Heart right ventricle (tissue), 16 donors: ENCODE data around the gene TTC38. TPM values are rescaled to one million over a fixed set of nuclear protein-coding genes. Genes with fewer than 3 reads are reported as not detected.

Experiments used
- ATAC-seq, 8 donors: fragments of 200-7000 bp; cut with Tn5 transposase; one replicate each; pipeline ENCODE4 v1.9.1; 2020; ENCODE audit warnings: mild to moderate bottlenecking in 8 of 8, moderate library complexity in 8 of 8, moderate number of reproducible peaks in 1 of 8
- DNase-seq, 2 donors: peaks; one replicate each; pipeline ENCODE4 v3.0.0-alpha.2; 2020
- H3K27ac ChIP-seq, 10 donors: fragments of 200-600 bp; sonication (generic) in 2 of 10; one replicate each; pipeline versions ENCODE4 v1.5.0 to v1.8.0; 2020 to 2022; ENCODE audit warnings: mild to moderate bottlenecking in 3 of 10
- H3K27me3 ChIP-seq, 7 donors: fragments of 200-600 bp; one replicate each; pipeline ENCODE4 v1.8.0; 2021 to 2022; ENCODE audit warnings: mild to moderate bottlenecking in 2 of 7
- H3K36me3 ChIP-seq, 9 donors: fragments of 200-600 bp; sonication (generic) in 1 of 9; one replicate each; pipeline versions ENCODE4 v1.5.0 to v1.8.0; 2020 to 2022; ENCODE audit warnings: mild to moderate bottlenecking in 2 of 9
- H3K4me1 ChIP-seq, 9 donors: fragments of 200-600 bp; sonication (generic) in 1 of 9; one replicate each; pipeline versions ENCODE4 v1.5.0 to v1.8.0; 2020 to 2022; ENCODE audit warnings: mild to moderate bottlenecking in 4 of 9
- H3K4me3 ChIP-seq, 10 donors: fragments of 200-600 bp; sonication (generic) in 2 of 10; one replicate each; pipeline versions ENCODE4 v1.5.0 to v1.8.0; 2020 to 2022; ENCODE audit warnings: mild to moderate bottlenecking in 7 of 10, moderate library complexity in 2 of 10
- H3K9me3 ChIP-seq, 11 donors: fragments of 200-600 bp in 10 of 11; sonication (generic) in 2 of 11; one replicate each; pipeline versions ENCODE4 v1.5.0 to v1.8.0; 2013 to 2022; ENCODE audit warnings: mild to moderate bottlenecking in 2 of 11, control low read depth in 1 of 11, moderate library complexity in 1 of 11
- CTCF ChIP-seq, 9 donors: fragments of 200-600 bp; sonication (generic) in 2 of 9; IDR thresholded peaks; one replicate each; pipeline versions ENCODE4 v1.5.0 to v1.8.0; 2021 to 2022; ENCODE audit warnings: antibody characterized with exemption in 9 of 9, mild to moderate bottlenecking in 5 of 9, moderate library complexity in 1 of 9
- WGBS, 2 donors: extraction: QIAGEN DNeasy Blood & Tissue Kit; methylation state at CpG; one replicate each; pipeline ENCODE4 v1.1.7; 2013; ENCODE audit warnings: inconsistent platforms in 1 of 2; 5-methylcytosine and 5-hydroxymethylcytosine counted together
- intact Hi-C, 10 donors: fragments of 100-400 bp; cut with DNase I; formaldehyde crosslinking; loops; one replicate each; pipeline versions ENCODE4 v1.11.1 to v1.14.2; 2022
- polyA plus RNA-seq, 2 donors: library from polyadenylated mRNA; stranded (reverse); fragments of 200-250 nt; gene quantifications; one replicate each; pipeline ENCODE4 v1.2.3, GENCODE V29; 2013
- total RNA-seq, 10 donors: library from RNA; stranded (reverse); fragmentation: NEBNext Ultra II Directional in 3 of 10; extraction: Animal tissue kit (Norgen Biotek cat#: 25700) in 3 of 10; gene quantifications; one replicate each; pipeline versions ENCODE4 v1.2.1 to v1.2.4, GENCODE V29; 2021 to 2023
- donor health status: Arrhythmogenic right ventricular cardiomyopathy.
- donor health status: ischemic (EF 13 %, LVEDD 7.1; RV severe dilation, severe dysfunction).
- donor health status: healthy with polysubstance abuse.
- donor health status: DM: no; HTN: yes; CAD: no.
- donor health status: DM: no; HTN: no; CAD: no.
- donor health status: ischemic (EF 25% LVEDD 6.9; RV normal size, moderate dysfunction).
- donor health status: ischemic (EF 25% LVEDD 5.7; RV mildly dilated, moderate dysfunction).
- donor health status: healthy.
- donor health status: DM: yes; HTN: yes; CAD: no.
- donor health status: Ischemic cardiomyopathy.
- donor health status: ischemic (EF 35%, LVEDD 5.7; RV mildly dilated, moderate dysfunction).
- donor health status: nonischemic (EF 11% LVEDD 7.7; RV severe dilation, severe dysfunction).
- donor health status: DM: yes; HTN: yes; CAD: no.
- donor health status: PGD.
- donor health status: ischemic (EF 29% LVEDD 5.4; RV normal size, mild dysfunction).
- donor health status: nonischemic (EF 23%, LVEDD 6.1; RV moderate dilation, normal function).

The TTC38 gene
- total and polyA plus RNA-seq, 12 donors = 20.5 to 29.2 (median 26.1) TPM

GRCh38 chr22:46315976-46316375 is 48.2 kb downstream of the TTC38 start:
- intact Hi-C loops = loop anchor here in 7 of 10 donors (2.0 to 10.0 kb wide), 3 partner anchors 193 to 324 kb away; no protein-coding TSS in a partner anchor
- TF ChIP-seq CTCF (IDR thresholded peaks at IDR 0.05) = no peak
- WGBS, 2 donors = 92 to 98% methylated on average over 12 of the region's 12 CpGs
- Histone ChIP-seq H3K9me3 (no peaks in the 10 kb centered on the region), H3K27ac (no peak overlapping the region), H3K27me3 (no peaks in the 10 kb centered on the region), H3K4me1 (peaks cover 0 to 4% (median 0%) of the 10 kb centered on the region in 9 donors), H3K4me3 (no peak overlapping the region), H3K36me3 (peaks cover 0 to 63% (median 0%) of the 10 kb centered on the region in 9 donors)
- DNase-seq (no peak), ATAC-seq (no peak)

- peaks cover 0 to 64% (median 0%) of the 10 kb centered on the region in 9 donors for H3K36me3 ChIP-seq
- ATAC-seq = no peak
- peaks cover 0 to 4% (median 0%) of the 10 kb centered on the region in 9 donors for H3K4me1 ChIP-seq
- no peak for DNase-seq
- no peak overlapping the region for H3K4me3 ChIP-seq
- 91 to 93% methylated on average over 20 of the region's 20 CpGs for WGBS, 2 donors
- H3K9me3 ChIP-seq = no peaks in the 10 kb centered on the region
- TF ChIP-seq CTCF (IDR thresholded peaks at IDR 0.05) = no peak
- intact Hi-C loops = loop anchor here in 4 of 10 donors (2.0 to 10.0 kb wide), 3 partner anchors 195 to 325 kb away; no protein-coding TSS in a partner anchor
- H3K27ac ChIP-seq = no peak overlapping the region
- no peaks in the 10 kb centered on the region for H3K27me3 ChIP-seq
Measured at GRCh38 chr22:46317646-46318045, 49.8 kb downstream of the TTC38 start.

DNA sequence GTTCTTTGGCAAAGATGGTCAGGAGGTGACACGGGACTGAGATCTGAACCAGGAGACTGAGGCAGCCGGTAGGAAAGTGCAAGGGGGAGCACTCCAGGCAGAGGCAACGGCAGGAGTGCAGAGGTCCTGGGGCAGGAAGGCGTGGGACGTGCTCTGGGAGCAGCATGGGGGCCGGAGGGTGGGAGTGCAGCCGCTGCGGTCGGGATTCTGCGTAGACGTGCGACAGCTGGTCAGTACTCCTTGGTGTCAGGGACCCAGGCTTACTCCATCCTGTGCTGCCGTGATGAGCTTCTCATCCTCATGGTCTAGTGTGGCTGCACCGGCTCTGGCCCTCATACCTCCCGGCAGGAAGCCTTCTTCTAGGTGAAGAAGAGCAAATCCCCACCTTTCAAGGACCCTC is 50.8 kb downstream of the TTC38 start:
- no peak overlapping the region for H3K4me3 ChIP-seq
- ATAC-seq (no peak), DNase-seq (no peak)
- H3K27me3 ChIP-seq = no peaks in the 10 kb centered on the region
- H3K27ac ChIP-seq = no peak overlapping the region
- H3K9me3 ChIP-seq = no peaks in the 10 kb centered on the region
- no peak for TF ChIP-seq CTCF (IDR thresholded peaks at IDR 0.05)
- whole genome bisulfite sequencing, 2 donors = 92% methylated on average over 15 of the region's 15 CpGs
- H3K4me1 ChIP-seq = peaks cover 0 to 4% (median 0%) of the 10 kb centered on the region in 9 donors
- peaks cover 0 to 68% (median 0%) of the 10 kb centered on the region in 9 donors for H3K36me3 ChIP-seq
- intact Hi-C loops = loop anchor here in 3 of 10 donors (5.0 to 10.0 kb wide), 2 partner anchors 324 to 326 kb away; no protein-coding TSS in a partner anchor

- 95 to 97% methylated on average over 10 of the region's 10 CpGs for WGBS, 2 donors
- H3K4me3 ChIP-seq = no peak overlapping the region
- ATAC-seq = no peak
- no peaks in the 10 kb centered on the region for H3K27me3 ChIP-seq
- H3K9me3 ChIP-seq = no peaks in the 10 kb centered on the region
- peaks cover 0 to 2% (median 0%) of the 10 kb centered on the region in 9 donors for H3K4me1 ChIP-seq
- H3K27ac ChIP-seq = no peak overlapping the region
- peaks cover 0 to 70% (median 0%) of the 10 kb centered on the region in 9 donors for H3K36me3 ChIP-seq
- no peak for TF ChIP-seq CTCF (IDR thresholded peaks at IDR 0.05)
- no peak for DNase-seq
- intact Hi-C loops = loop anchor here in 3 of 10 donors (5.0 to 10.0 kb wide), 2 partner anchors 325 to 327 kb away; no protein-coding TSS in a partner anchor
Measured at GRCh38 chr22:46319319-46319718, 51.5 kb downstream of the TTC38 start.
